ENCODE results near the gene TMEM135.

The TMEM135 gene

DNA sequence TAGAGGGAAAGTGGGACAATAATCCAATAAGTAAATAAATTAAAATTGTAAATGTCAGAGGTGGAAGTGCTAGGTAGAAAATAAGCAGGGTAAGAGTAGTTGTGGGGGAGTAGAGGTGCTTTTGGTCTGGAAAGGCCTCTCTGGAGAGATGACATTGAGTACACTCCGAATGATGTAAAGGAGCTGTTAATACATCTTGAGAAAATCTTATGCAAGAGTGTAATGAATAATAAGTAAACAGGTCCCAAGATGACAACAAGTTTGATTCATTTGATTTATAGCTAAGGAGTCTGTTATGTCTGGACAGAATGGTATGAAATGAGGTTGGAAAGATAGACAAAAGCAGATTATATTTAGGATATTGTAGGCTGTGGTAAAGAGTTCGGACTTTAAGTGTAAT, 87.5 kb downstream of the TMEM135 start:
- DNase-seq (ENCODE audit: low read depth) = peak; percentile 3
- TF ChIP-seq, protein P1, sequence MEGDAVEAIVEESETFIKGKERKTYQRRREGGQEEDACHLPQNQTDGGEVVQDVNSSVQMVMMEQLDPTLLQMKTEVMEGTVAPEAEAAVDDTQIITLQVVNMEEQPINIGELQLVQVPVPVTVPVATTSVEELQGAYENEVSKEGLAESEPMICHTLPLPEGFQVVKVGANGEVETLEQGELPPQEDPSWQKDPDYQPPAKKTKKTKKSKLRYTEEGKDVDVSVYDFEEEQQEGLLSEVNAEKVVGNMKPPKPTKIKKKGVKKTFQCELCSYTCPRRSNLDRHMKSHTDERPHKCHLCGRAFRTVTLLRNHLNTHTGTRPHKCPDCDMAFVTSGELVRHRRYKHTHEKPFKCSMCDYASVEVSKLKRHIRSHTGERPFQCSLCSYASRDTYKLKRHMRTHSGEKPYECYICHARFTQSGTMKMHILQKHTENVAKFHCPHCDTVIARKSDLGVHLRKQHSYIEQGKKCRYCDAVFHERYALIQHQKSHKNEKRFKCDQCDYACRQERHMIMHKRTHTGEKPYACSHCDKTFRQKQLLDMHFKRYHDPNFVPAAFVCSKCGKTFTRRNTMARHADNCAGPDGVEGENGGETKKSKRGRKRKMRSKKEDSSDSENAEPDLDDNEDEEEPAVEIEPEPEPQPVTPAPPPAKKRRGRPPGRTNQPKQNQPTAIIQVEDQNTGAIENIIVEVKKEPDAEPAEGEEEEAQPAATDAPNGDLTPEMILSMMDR (conservative IDR thresholded peaks at IDR 0.05; ENCODE audit: low read length) = no peak
- no peak overlapping the region for H3K4me3 ChIP-seq (ENCODE audit: low read length)

DNA sequence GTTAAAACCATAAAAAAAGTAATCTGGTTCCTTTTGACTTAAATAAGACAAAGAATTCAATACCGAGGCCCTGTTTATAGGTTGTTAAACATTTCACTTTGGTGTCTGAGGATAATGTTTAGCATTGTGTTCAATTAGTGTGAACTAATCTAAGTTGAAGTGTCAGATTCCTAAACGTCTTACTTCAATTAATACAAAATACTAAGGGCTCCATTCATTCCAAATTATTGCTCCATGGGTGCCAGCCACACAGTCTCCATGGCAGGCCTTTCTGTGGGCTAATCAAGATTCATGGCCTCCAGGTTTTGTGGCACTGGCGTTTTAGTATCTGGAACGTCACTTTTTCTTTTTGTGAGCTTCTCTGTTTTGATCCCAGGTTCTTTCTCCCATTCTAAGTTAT, 89.4 kb downstream of the TMEM135 start:
- DNase-seq (ENCODE audit: low read depth) = no peak
- no peak overlapping the region for H3K4me3 ChIP-seq (ENCODE audit: low read length)
- TF ChIP-seq, protein P1 (conservative IDR thresholded peaks at IDR 0.05; ENCODE audit: low read length) = no peak

- DNase-seq (ENCODE audit: low read depth) = no peak
- TF ChIP-seq, protein P1 (conservative IDR thresholded peaks at IDR 0.05; ENCODE audit: low read length) = no peak
- H3K4me3 ChIP-seq (ENCODE audit: low read length) = no peak overlapping the region
These were observed 90.6 kb downstream of the TMEM135 start for GRCh38 chr11:87128372-87128771.

DNA sequence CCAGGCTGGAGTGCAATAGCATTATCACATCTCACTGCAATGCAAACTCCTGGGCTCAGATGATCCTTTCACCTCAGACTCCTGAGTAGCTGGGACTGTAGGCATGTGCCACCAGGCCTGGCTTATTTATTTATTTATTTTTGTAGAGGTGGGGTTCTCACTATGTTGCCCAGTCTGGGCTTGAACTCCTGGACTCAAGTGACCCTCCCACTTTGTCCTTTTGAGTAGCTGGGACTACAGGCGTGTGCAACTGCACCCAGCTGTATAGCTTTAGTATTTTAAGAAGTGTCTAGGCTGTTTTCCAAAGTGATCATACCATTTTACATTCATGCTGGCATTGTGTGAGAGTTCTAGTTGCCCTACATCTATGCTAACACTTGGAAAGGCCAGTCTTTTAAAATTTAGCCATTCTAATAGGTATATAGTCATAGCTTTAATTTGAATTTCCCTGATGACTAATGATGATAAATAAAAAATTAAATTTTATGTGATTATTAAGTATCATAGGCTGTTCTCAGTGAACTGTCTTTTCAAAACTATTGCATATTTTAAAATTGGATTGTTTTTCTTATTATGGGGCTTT, 96.9 kb downstream of the TMEM135 start:
- no peak overlapping the region for H3K4me3 ChIP-seq (ENCODE audit: low read length)
- TF ChIP-seq, protein P1 (conservative IDR thresholded peaks at IDR 0.05; ENCODE audit: low read length) = no peak
- DNase-seq (ENCODE audit: low read depth) = no peak

GRCh38 chr11:87136236-87136635, 98.5 kb downstream of the TMEM135 start:
- DNase-seq (ENCODE audit: low read depth) = no peak
- TF ChIP-seq, protein P1 (conservative IDR thresholded peaks at IDR 0.05; ENCODE audit: low read length) = no peak
- no peak overlapping the region for H3K4me3 ChIP-seq (ENCODE audit: low read length)

DNA sequence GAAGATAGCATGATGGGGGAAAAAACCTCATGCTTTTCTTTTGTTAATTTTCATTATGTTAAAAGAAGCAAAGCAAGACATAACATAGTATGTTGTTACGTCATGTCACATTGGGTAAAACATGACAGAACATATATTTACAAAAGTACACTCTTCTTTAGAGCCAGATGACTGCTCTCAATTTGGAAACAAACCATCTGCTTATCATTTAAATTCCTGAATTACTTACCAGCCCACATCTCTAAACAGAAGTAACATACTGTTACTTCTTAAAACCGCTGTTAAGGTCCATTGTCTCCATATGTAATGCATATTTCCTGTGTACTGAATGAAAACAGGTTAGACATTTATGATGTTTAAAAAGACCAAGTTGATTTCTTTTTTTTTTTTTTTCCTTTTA, 100.0 kb downstream of the TMEM135 start:
- no peak overlapping the region for H3K4me3 ChIP-seq (ENCODE audit: low read length)
- TF ChIP-seq, protein P1 (conservative IDR thresholded peaks at IDR 0.05; ENCODE audit: low read length) = no peak
- DNase-seq (ENCODE audit: low read depth) = peak; percentile 60

- TF ChIP-seq, protein P1 (conservative IDR thresholded peaks at IDR 0.05; ENCODE audit: low read length) = no peak
- H3K4me3 ChIP-seq (ENCODE audit: low read length) = no peak overlapping the region
- DNase-seq (ENCODE audit: low read depth) = no peak
These were observed 101.7 kb downstream of the TMEM135 start for GRCh38 chr11:87139475-87139874.

All from AG10803 (cell line).